GM18517 (cell line): ENCODE measurements around the gene ANO10.
"Not testable (repeated sequence)": the region's sequence is repeated elsewhere in the genome, so short reads cannot be mapped to it uniquely, and the experiment has no call there.

Experiments used
- ATAC-seq: cut with Tn5 transposase; IDR thresholded peaks from one replicate; pipeline ENCODE4 v1.9.1; 2021; ENCODE audit warnings: mild to moderate bottlenecking, moderate library complexity; ENCODE audit not compliant: unreplicated experiment

Gene ANO10

DNA sequence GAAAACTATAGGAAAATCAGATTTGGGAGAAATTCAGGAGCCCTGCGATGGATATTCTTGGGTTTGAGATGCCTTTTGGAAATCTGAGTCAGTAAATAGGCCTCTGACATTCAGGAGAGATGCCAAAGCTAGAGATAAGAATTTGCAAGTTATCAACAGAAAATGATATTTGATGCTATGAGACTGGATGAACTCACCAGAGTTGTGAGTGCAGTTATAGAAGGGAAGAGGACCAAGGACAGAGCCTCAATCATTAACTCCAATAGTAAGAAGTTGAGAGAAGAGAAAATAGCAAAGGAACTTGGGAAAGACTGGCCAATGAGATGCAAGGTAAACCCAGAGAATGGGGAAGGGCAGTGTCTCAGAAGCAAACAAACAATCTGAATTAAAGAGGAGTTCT lies 7.9 kb upstream of the ANO10 start:
- no peak for ATAC-seq

DNA sequence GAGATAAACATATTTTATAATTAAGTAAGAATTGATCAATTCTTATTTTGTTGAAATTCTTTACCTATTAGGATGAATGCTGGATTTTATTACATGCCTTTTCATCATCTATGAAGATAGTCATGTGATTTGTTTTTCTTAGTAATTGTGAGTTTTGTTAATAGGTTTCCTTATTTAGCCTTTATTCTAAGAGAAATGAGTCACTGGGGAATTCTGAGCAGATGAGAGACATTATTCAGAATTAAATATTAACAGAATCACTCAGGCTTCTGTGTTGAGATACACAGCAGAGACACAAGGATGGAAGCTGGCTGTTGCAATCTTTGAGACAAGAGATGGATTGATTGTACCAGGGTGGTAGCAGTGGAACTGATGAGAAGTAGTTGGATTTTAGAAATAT lies 7.4 kb upstream of the ANO10 start:
- ATAC-seq, result no peak

GRCh38 chr3:43627360-43627759 lies 5.5 kb upstream of the ANO10 start:
- ATAC-seq, result no peak

DNA sequence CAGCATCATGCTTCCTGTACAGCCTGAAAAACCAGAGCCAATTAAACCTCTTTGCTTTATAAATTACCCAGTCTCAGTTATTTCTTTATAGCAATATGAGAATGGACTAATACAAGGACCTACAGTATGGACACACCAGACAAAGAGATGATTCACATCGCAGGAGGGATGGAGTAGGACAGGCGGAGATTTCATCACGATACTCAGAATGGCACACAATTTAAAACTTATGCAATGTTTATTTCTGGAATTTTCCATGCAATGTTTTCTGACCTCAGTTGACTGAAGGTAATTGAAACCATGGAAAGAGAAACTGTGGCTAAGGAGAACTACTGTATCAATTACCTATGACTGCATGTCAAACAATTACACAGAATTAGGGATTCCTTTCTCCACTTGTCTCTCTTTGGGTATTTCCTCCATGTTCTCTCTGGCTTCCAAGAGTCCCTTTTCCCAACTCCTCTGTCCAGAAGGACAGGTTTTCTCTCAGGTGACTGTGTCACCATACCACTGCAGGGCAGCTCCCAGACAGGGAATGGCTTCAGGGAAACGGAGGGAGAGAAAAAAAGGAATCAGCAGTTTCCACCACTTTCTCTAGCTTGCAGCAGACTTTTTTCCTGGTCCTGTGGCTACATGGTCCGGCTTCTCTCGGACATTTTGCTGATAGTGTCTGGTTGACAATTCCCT lies 3.0 kb upstream of the ANO10 start:
- no peak for ATAC-seq

- no peak for ATAC-seq
Observed at GRCh38 chr3:43620831-43621655, 768 bp downstream of the ANO10 start.

DNA sequence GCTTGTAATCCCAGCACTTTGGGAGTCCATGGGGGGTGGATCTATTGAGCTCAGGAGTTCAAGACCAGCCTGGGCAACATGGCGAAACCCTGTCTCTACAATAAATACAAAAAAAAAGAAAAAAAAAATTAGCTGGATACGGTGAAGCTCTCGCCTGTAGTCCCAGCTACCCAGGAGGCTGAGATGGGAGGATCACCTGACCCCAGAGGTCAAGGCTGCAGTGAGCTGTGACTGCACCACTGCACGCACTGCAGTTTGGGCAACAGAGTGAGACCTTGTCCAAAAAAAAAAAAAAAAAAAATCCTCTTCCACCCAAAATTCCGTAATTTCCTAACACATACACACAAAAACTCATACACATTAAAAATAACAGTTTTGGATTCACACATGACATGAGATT lies 2.2 kb downstream of the ANO10 start:
- no peak for ATAC-seq

DNA sequence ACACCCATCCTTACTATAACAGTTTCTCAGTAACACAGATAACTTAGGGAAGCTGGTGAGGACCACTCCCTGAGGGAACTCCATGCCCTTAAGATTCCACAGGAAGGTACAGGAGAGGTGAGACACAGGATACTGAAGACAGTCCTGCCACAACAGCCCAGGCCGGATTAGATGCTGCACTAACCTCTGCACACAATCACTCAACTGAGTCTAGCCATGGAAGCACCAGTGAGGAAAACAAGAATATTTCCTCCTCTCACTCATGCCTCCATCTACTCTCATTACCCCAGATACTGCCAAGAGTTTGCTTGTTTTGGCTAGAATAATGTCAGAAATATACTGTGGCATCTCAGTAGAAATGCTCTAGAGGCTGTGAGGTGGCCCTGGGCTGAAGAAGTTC lies 3.7 kb downstream of the ANO10 start:
- ATAC-seq, result no peak

DNA sequence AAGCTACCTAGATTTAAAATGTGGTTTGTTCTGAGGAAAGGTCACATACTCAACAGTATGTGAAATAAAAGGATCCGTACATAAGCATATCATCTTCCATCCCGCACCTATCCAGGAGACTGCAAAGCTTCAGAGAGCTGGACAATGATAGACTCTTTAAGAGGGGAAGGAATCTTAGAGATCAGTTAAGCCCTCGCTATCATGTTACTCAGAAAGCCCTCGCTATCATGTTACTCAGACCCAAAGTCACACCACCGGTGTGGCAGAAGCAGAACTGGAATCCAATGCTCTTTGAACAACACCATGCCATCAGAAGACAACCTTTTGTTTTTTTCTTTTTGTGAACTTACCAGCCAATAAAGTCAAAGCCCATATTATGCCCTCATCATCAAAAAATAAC lies 5.8 kb downstream of the ANO10 start:
- ATAC-seq, result no peak

DNA sequence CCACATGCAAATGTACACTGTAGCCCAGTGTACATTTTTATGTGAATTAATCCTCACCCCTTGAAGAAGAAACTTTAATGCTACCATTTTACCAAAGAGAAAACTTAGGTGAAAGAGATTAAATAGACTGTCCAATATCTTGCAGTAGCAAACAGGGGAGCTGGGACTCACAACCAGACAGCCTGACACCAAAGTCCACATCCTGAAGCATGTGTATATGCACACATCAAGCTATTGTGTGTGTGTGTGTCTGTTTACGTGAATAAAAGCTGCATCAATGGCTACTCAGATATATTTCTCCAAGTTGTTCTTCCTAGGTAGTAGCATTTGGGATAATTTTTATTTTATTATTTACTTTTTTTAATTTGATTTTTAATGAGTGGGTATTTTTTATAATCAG lies 6.7 kb downstream of the ANO10 start:
- ATAC-seq, result no peak

DNA sequence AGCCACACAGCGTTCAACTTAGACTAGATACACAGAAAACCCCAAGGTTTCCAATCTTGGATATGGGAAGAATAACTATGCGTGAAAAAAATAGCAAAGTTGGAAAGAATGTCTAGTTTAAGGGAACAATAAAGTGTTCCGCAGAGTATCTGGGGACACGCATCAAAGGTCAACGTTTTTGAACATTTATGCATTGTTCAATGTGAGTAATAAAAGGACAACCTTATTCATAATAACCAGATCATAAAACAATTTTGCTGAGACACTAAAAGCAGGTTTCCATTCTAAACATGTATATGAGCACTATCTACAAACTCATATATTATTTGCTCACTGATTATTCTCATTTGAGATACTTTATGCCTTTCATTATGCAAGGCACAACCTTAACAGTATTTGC lies 7.8 kb downstream of the ANO10 start:
- ATAC-seq, result no peak

DNA sequence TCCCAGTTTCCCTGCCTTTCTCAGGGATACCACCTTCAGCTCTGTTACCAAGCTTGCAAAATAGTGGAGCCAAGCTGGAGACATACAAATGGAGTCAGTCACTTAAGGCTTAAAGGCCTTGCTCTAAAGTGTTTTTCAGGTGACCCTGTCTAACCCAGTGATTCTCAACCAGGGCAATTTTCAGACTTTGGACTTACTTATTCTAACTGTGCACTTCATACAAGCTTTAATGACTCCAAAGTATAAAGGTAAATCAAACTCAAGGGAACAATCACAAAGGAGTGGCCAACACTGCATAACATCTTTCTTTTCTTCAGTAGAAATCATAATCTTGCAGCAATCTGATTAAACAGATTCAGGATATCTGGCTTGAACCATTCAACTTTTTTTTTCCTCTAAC lies 9.4 kb downstream of the ANO10 start:
- ATAC-seq, result no peak

GRCh38 chr3:43609406-43609805 lies 12.4 kb downstream of the ANO10 start:
- ATAC-seq, result no peak

DNA sequence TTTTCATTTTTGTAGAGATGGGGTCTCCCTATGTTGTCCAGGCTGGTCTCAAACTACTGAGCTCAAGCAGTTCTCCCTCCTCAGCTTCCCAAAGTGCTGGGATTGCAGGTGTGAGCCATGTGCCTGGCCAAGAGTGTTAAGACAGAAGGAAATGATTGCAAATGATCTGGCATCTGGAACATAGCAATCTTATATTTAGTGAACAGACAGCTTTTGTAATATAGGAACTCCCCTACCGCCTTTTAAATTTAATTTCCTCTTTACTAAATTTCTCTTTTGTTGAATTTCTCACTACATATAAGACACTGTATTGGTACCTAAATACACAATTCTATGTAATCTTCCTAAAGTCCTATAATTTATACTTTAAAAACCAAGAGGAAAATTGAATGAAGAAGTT lies 13.1 kb downstream of the ANO10 start:
- ATAC-seq, result no peak

- no peak for ATAC-seq
Observed at GRCh38 chr3:43606284-43606683, 15.5 kb downstream of the ANO10 start.

DNA sequence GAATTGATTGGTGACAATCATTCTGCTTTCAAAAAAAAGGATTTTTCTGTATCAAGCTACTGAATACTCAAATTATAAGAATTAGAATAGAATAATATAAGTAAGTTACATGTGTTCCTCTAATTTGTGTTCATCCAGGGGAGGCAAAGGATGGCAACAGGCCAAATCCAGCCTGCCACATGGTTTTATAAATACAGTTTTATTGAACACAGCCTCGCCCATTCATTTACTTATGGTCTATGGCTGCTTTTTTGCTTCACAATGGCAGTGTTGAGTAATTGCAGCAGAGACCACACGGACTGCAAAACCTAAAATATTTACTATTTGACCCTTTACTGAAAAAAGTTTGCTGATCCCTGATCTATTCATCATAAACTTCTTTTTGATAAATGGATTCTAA lies 21.9 kb downstream of the ANO10 start:
- ATAC-seq, result not testable (repeated sequence)

DNA sequence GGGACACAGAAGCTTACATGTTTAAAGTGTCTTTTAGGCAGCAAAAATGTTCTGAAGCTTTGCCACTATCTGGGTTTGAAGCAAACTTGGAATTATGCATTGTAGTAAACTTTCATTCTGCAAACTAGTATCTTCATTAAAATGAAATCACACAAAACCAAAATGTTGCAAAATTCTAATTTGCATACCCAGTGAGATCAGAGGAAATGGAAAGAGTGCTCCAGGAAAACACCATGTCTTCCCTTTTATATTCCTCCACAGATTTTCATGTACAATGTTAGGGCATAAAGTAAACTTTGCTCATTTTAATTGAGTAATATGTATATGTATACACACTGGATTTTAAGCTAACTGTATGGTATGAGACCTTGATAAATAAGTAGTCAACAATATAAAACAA lies 23.9 kb downstream of the ANO10 start:
- ATAC-seq, result no peak

DNA sequence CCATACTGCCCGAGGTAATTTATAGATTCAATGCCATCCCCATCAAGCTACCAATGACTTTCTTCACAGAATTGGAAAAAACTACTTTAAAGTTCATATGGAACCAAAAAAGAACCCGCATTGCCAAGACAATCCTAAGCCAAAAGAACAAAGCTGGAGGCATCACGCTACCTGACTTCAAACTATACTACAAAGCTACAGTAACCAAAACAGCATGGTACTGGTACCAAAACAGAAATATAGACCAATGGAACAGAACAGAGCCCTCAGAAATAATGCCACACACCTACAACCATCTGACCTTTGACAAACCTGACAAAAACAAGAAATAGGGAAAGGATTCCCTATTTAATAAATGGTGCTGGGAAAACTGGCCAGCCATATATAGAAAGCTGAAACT lies 25.6 kb downstream of the ANO10 start:
- ATAC-seq, result not testable (repeated sequence)

DNA sequence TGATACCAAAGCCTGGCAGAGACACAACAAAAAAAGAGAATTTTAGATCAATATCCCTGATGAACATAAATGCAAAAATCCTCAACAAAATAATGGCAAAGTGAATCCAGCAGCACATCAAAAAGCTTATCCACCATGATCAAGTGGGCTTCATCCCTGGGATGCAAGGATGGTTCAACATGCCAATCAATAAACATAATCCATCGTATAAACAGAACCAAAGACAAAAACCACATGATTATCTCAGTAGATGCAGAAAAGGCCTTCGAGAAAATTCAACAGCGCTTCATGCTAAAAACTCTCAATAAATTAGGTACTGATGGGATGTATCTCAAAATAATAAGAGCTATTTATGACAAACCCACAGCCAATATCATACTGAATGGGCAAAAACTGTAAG lies 26.5 kb downstream of the ANO10 start:
- not testable (repeated sequence) for ATAC-seq

GRCh38 chr3:43593588-43593987 lies 28.2 kb downstream of the ANO10 start:
- ATAC-seq, result not testable (repeated sequence)

DNA sequence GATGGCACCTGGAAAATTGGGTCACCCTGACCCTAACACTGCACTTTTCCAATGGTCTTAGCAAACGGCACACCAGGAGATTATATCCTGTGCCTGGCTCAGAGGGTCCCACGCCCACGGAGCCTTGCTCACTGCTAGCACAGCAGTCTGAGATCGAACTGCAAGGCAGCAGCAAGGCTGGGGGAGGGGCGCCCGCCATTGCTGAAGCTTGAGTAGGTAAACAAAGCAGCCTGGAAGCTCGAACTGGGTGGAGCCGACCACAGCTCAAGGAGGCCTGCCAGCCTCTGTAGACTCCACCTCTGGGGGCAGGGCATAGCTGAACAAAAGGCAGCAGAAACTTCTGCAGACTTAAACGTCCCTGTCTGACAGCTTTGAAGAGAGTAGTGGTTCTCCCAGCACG lies 29.9 kb downstream of the ANO10 start:
- not testable (repeated sequence) for ATAC-seq

GRCh38 chr3:43587303-43587702 lies 34.5 kb downstream of the ANO10 start:
- no peak for ATAC-seq

GRCh38 chr3:43584043-43584826 lies 37.6 kb downstream of the ANO10 start:
- no peak for ATAC-seq
